ENCODE measurements around the gene PTBP3.
"Not testable (repeated sequence)": the region's sequence is repeated elsewhere in the genome, so short reads cannot be mapped to it uniquely, and the experiment has no call there.

Gene PTBP3

GRCh38 chr9:112268413-112268812 is 65.0 kb downstream of the PTBP3 start:
- no peak for DNase-seq (ENCODE audit: low read depth)

- DNase-seq (ENCODE audit: low read depth) = not testable (repeated sequence)
Measured at GRCh38 chr9:112267086-112267485, 66.3 kb downstream of the PTBP3 start.

GRCh38 chr9:112265391-112265790 is 68.0 kb downstream of the PTBP3 start:
- no peak for DNase-seq (ENCODE audit: low read depth)

GRCh38 chr9:112262577-112262976 is 70.8 kb downstream of the PTBP3 start:
- no peak for DNase-seq (ENCODE audit: low read depth)

GRCh38 chr9:112261133-112261532 is 72.3 kb downstream of the PTBP3 start:
- DNase-seq (ENCODE audit: low read depth) = no peak

- no peak for DNase-seq (ENCODE audit: low read depth)
Measured at GRCh38 chr9:112258106-112258505, 75.3 kb downstream of the PTBP3 start.

GRCh38 chr9:112252194-112252593 is 81.2 kb downstream of the PTBP3 start:
- no peak for DNase-seq (ENCODE audit: low read depth)

- no peak for DNase-seq (ENCODE audit: low read depth)
Measured at GRCh38 chr9:112249277-112249676, 84.1 kb downstream of the PTBP3 start.

GRCh38 chr9:112248722-112249121 is 84.7 kb downstream of the PTBP3 start:
- no peak for DNase-seq (ENCODE audit: low read depth)

- DNase-seq (ENCODE audit: low read depth) = no peak
Measured at GRCh38 chr9:112247090-112247489, 86.3 kb downstream of the PTBP3 start.

GRCh38 chr9:112245126-112245525 is 88.3 kb downstream of the PTBP3 start:
- DNase-seq (ENCODE audit: low read depth) = no peak

- DNase-seq (ENCODE audit: low read depth) = no peak
Measured at GRCh38 chr9:112242147-112242804, 91.1 kb downstream of the PTBP3 start.

GRCh38 chr9:112241491-112241890 is 91.9 kb downstream of the PTBP3 start:
- DNase-seq (ENCODE audit: low read depth) = no peak

- no peak for DNase-seq (ENCODE audit: low read depth)
Measured at GRCh38 chr9:112239708-112240107, 93.7 kb downstream of the PTBP3 start.

- no peak for DNase-seq (ENCODE audit: low read depth)
Measured at GRCh38 chr9:112239284-112239683, 94.1 kb downstream of the PTBP3 start.

- DNase-seq (ENCODE audit: low read depth) = no peak
Measured at GRCh38 chr9:112234779-112235178, 98.6 kb downstream of the PTBP3 start.

- no peak for DNase-seq (ENCODE audit: low read depth)
Measured at GRCh38 chr9:112233769-112234168, 99.7 kb downstream of the PTBP3 start.

GRCh38 chr9:112232233-112232632 is 101.2 kb downstream of the PTBP3 start:
- no peak for DNase-seq (ENCODE audit: low read depth)

- no peak for DNase-seq (ENCODE audit: low read depth)
Measured at GRCh38 chr9:112226091-112226490, 107.3 kb downstream of the PTBP3 start.

GRCh38 chr9:112224401-112225289 is 108.8 kb downstream of the PTBP3 start:
- no peak for DNase-seq (ENCODE audit: low read depth)

- DNase-seq (ENCODE audit: low read depth) = no peak
Measured at GRCh38 chr9:112218908-112219307, 114.5 kb downstream of the PTBP3 start.

- DNase-seq (ENCODE audit: low read depth) = no peak
Measured at GRCh38 chr9:112212926-112213325, 120.5 kb downstream of the PTBP3 start.

GRCh38 chr9:112207451-112207850 is 126.0 kb downstream of the PTBP3 start:
- no peak for DNase-seq (ENCODE audit: low read depth)
